ENCODE measurements around the gene ESYT3.

ESYT3 gene

DNA sequence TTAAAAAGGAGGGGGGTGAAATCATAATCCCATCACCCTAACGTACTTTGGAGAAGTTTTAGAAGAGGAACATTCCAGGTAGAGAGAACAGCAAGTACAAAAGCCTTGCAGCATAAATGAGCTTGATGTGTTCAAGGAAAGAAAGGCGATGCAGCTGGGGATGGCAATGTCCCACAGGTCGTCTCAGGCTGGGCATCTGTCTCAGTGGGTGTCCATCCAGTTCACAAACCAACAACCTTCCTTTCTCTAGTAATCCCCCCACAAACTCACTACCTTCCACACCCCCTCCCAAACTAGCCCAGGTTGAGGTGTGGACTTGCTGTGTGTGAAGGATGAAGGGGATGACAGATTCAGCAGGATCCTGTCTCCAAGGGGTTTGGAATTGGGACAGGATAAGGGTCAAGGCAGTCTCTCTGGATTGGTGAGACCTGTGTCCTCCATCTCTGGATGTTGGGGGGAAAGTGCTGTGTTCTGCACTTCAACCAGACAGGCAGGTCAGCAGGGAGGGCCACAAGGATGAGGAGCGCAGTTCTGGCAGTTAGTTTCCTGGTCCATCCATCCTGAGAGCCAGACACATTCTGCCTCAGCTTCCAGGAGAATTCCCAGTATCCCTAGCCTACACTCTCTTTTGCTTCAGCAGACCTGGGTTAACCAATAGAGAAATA lies 1.7 kb upstream of the ESYT3 start:
- no peak overlapping the region for H3K9ac ChIP-seq (ENCODE audit: low read length)
- no peaks in the 10 kb centered on the region for H3K9me2 ChIP-seq (replicated peaks; ENCODE audit: insufficient read depth, low read length)
- H3K27me3 ChIP-seq (ENCODE audit: low read length): no peaks in the 10 kb centered on the region
- H3K79me2 ChIP-seq (ENCODE audit: insufficient read depth, low read length): no peaks in the 10 kb centered on the region
- H3K9me3 ChIP-seq (ENCODE audit: insufficient read depth, low read length): no peaks in the 10 kb centered on the region
- H3K4me2 ChIP-seq (ENCODE audit: low read depth, low read length, poor library complexity, severe bottlenecking): no peak overlapping the region
- no peak overlapping the region for H3K4me3 ChIP-seq (ENCODE audit: insufficient read depth, low read length, poor library complexity, severe bottlenecking)
- no peaks in the 10 kb centered on the region for H3F3A ChIP-seq (ENCODE audit: insufficient read depth)
- H3K36me3 ChIP-seq (ENCODE audit: low read length): no peaks in the 10 kb centered on the region
- H2AFZ ChIP-seq (ENCODE audit: low read depth, low read length, severe bottlenecking): no peak overlapping the region
- H3K27ac ChIP-seq (ENCODE audit: low read depth, low read length): no peak overlapping the region
- no peaks in the 10 kb centered on the region for H4K20me1 ChIP-seq (ENCODE audit: low read depth, low read length)
- TF ChIP-seq EZH2phosphoT487 (conservative IDR thresholded peaks at IDR 0.05; ENCODE audit: low read length): no peak
- TF ChIP-seq, protein P1, sequence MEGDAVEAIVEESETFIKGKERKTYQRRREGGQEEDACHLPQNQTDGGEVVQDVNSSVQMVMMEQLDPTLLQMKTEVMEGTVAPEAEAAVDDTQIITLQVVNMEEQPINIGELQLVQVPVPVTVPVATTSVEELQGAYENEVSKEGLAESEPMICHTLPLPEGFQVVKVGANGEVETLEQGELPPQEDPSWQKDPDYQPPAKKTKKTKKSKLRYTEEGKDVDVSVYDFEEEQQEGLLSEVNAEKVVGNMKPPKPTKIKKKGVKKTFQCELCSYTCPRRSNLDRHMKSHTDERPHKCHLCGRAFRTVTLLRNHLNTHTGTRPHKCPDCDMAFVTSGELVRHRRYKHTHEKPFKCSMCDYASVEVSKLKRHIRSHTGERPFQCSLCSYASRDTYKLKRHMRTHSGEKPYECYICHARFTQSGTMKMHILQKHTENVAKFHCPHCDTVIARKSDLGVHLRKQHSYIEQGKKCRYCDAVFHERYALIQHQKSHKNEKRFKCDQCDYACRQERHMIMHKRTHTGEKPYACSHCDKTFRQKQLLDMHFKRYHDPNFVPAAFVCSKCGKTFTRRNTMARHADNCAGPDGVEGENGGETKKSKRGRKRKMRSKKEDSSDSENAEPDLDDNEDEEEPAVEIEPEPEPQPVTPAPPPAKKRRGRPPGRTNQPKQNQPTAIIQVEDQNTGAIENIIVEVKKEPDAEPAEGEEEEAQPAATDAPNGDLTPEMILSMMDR (IDR thresholded peaks at IDR 0.05; ENCODE audit: insufficient read depth, low read length, poor library complexity, severe bottlenecking): no peak

DNA sequence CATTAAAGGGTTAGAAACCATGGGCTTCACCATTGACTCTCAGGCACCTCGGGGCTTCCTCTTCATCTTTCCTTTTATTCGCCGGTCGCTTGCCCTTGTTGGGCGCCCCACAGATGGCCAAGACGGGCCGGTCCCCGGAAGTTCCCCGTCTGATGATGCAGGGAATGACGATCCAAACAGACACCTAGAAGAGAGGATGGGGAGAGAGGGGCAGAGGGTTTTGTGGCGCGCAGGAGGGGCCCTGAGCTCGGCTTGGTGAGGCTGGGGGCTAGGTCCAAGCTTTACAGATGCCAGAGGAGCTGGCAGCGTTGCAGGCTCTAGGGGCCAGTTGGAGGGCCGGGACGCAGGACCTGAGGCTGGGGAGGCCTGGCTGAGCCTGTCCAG lies 532 bp upstream of the ESYT3 start:
- Histone ChIP-seq H3K27ac (ENCODE audit: low read depth, low read length) (no peak overlapping the region), H3K36me3 (ENCODE audit: low read length) (no peaks in the 10 kb centered on the region), H2AFZ (ENCODE audit: low read depth, low read length, severe bottlenecking) (no peak overlapping the region), H3K9me2 (replicated peaks; ENCODE audit: insufficient read depth, low read length) (no peaks in the 10 kb centered on the region), H3K79me2 (ENCODE audit: insufficient read depth, low read length) (no peaks in the 10 kb centered on the region), H3K4me3 (ENCODE audit: insufficient read depth, low read length, poor library complexity, severe bottlenecking) (no peak overlapping the region), H4K20me1 (ENCODE audit: low read depth, low read length) (no peaks in the 10 kb centered on the region), H3K27me3 (ENCODE audit: low read length) (no peaks in the 10 kb centered on the region), H3F3A (ENCODE audit: insufficient read depth) (no peaks in the 10 kb centered on the region), H3K4me2 (ENCODE audit: low read depth, low read length, poor library complexity, severe bottlenecking) (no peak overlapping the region), H3K9me3 (ENCODE audit: insufficient read depth, low read length) (no peaks in the 10 kb centered on the region), H3K9ac (ENCODE audit: low read length) (no peak overlapping the region)
- no peak for TF ChIP-seq EZH2phosphoT487 (conservative IDR thresholded peaks at IDR 0.05; ENCODE audit: low read length)
- TF ChIP-seq, protein P1 (IDR thresholded peaks at IDR 0.05; ENCODE audit: insufficient read depth, low read length, poor library complexity, severe bottlenecking): no peak

DNA sequence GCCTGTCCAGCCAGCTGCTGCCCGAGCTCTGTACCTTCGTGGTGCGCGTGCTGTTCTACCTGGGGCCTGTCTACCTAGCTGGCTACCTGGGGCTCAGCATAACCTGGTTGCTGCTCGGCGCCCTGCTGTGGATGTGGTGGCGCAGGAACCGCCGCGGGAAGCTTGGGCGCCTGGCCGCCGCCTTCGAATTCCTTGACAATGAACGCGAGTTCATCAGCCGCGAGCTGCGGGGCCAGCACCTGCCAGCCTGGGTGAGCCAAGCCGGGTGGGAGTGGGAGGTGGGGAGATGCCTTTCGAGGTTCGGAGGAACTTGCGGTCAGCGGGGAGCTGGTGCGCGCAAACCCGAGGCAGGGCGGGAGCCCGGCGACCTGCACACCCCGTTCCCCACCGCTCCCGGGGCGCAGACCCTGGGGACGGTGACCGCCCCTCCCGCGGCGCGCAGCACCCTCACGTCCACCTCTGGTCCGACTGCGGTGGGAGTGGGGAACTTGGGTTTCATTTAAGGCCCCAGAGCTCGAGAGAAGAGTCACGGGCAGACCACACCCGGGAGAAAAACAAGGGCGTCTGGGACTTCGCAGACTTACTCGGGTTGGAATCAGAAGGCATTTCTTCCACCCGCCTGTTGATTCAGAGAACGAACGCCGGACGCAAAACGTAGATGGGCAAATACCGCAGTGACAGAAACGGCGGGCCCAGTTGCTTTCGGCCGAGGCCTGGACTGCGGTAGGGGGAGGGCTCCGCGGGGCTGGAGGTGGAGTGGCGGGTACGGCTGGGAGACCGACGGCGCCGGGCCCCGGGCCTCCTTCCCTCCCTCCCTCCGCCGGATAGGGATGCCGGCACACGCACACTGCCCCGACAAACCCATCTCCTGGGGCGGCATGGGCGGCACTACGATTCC lies 708 bp downstream of the ESYT3 start:
- Histone ChIP-seq H3K9me3 (ENCODE audit: insufficient read depth, low read length) (no peaks in the 10 kb centered on the region), H3K9me2 (replicated peaks; ENCODE audit: insufficient read depth, low read length) (no peaks in the 10 kb centered on the region), H3K36me3 (ENCODE audit: low read length) (no peaks in the 10 kb centered on the region), H2AFZ (ENCODE audit: low read depth, low read length, severe bottlenecking) (no peak overlapping the region), H3K27ac (ENCODE audit: low read depth, low read length) (no peak overlapping the region), H3K27me3 (ENCODE audit: low read length) (no peaks in the 10 kb centered on the region), H3K4me2 (ENCODE audit: low read depth, low read length, poor library complexity, severe bottlenecking) (no peak overlapping the region), H4K20me1 (ENCODE audit: low read depth, low read length) (no peaks in the 10 kb centered on the region), H3K4me3 (ENCODE audit: insufficient read depth, low read length, poor library complexity, severe bottlenecking) (no peak overlapping the region), H3K79me2 (ENCODE audit: insufficient read depth, low read length) (no peaks in the 10 kb centered on the region), H3F3A (ENCODE audit: insufficient read depth) (no peaks in the 10 kb centered on the region), H3K9ac (ENCODE audit: low read length) (no peak overlapping the region)
- TF ChIP-seq, protein P1 (IDR thresholded peaks at IDR 0.05; ENCODE audit: insufficient read depth, low read length, poor library complexity, severe bottlenecking): no peak
- TF ChIP-seq EZH2phosphoT487 (conservative IDR thresholded peaks at IDR 0.05; ENCODE audit: low read length): no peak
